Adrenal gland (tissue), 12 donors: ENCODE measurements around the gene METAP2. TPM values are rescaled to one million over a fixed set of nuclear protein-coding genes. Genes with fewer than 3 reads are reported as not detected.

Experiments used
- DNase-seq, 7 donors: peaks; one replicate each; pipeline ENCODE4 v3.0.0-alpha.2; 2019 to 2020
- H3K27ac ChIP-seq, 5 donors: fragments of 200-600 bp; sonication (generic) in 4 of 5; 1 replicate in 3 of 5; 2 replicates in 2 of 5; pipeline versions ENCODE4 v1.5.1 to v1.8.0; 2016 to 2020; ENCODE audit warnings: mild to moderate bottlenecking in 1 of 5
- H3K27me3 ChIP-seq: fragments of 200-600 bp; 2 replicates; pipeline ENCODE4 v1.8.0; 2021
- H3K36me3 ChIP-seq, 2 donors: fragments of 200-600 bp; replicated peaks in 1 of 2; 1 replicate in 1 of 2; 2 replicates in 1 of 2; pipeline versions ENCODE4 v1.5.1 to v1.8.0; 2018 to 2022
- H3K4me1 ChIP-seq, 2 donors: fragments of 200-600 bp; replicated peaks in 1 of 2; 1 replicate in 1 of 2; 2 replicates in 1 of 2; pipeline versions ENCODE4 v1.5.1 to v1.8.0; 2018 to 2021
- H3K4me3 ChIP-seq, 4 donors: fragments of 200-600 bp; sonication (generic) in 3 of 4; one replicate each; pipeline ENCODE4 v1.5.1; 2016 to 2018
- H3K9me3 ChIP-seq, 3 donors: fragments of 200-600 bp; sonication (generic) in 1 of 3; replicated peaks in 1 of 3; 1 replicate in 2 of 3; 2 replicates in 1 of 3; pipeline versions ENCODE4 v1.5.1 to v1.8.0; 2016 to 2021
- POLR2A ChIP-seq, 2 donors: fragments of 450-650 bp; IDR thresholded peaks; one replicate each; pipeline ENCODE4 v1.6.1; 2017; ENCODE audit warnings: antibody characterized with exemption in 2 of 2, mild to moderate bottlenecking in 2 of 2, moderate library complexity in 1 of 2
- WGBS, 4 donors: extraction: QIAGEN DNeasy Blood & Tissue Kit in 2 of 4; methylation state at CpG; one replicate each; pipeline versions ENCODE4 v1.1.5 to v1.1.7; 2013 to 2017; 5-methylcytosine and 5-hydroxymethylcytosine counted together
- intact Hi-C, 2 donors: fragments of 100-400 bp; cut with DNase I; formaldehyde crosslinking; loops; one replicate each; pipeline versions ENCODE4 v1.14.1 to v1.15.0; 2022 to 2023
- polyA plus RNA-seq, 3 donors: library from polyadenylated mRNA; stranded (reverse); fragments of 200-250 nt in 2 of 3; fragments of 350-450 nt in 1 of 3; fragmentation: Illumina TruSeq in 1 of 3; extraction: RNeasy Lipid Tissue Mini Kit (QIAGEN cat#74804) in 1 of 3; gene quantifications; one replicate each; pipeline ENCODE4 v1.2.3, GENCODE V29; 2013 to 2014
- total RNA-seq, 9 donors: library from RNA; depleted of rRNA in 4 of 9; stranded (reverse); fragments of >200 nt in 4 of 9; fragments of 120-200 nt in 1 of 9; fragmentation: NEBNext Ultra II Directional in 1 of 9; extraction: Animal tissue kit (Norgen Biotek cat#: 25700) in 1 of 9; gene quantifications; one replicate each; pipeline versions ENCODE4 v1.1.0 to v1.2.4, GENCODE V29; 2013 to 2023
- TF ChIP-seq, protein P1 (sequence below), 6 experiments: fragments of 450-650 bp in 4 of 6; fragments of 200-600 bp in 2 of 6; sonication (generic) in 1 of 6; IDR thresholded peaks; 1 replicate in 5 of 6; 2 replicates in 1 of 6; pipeline versions ENCODE4 v1.5.1 to v1.8.0; 2016 to 2021; ENCODE audit warnings: antibody characterized with exemption in 6 of 6, mild to moderate bottlenecking in 2 of 6, moderate library complexity in 1 of 6
- donor health status: healthy with polysubstance abuse.
- donor health status: Bipolar disorder and iron deficiency.
- donor health status: DM: yes; HTN: yes; CAD: no.
- donor health status: DM: no; HTN: no; CAD: no.
- donor health status: DM: no; HTN: no; CAD: no.
- donor health status: DM: yes; HTN: yes; CAD: no.

Gene METAP2
- total and polyA plus RNA-seq, 12 donors, result 43.2 to 142 (median 68.9) TPM

DNA sequence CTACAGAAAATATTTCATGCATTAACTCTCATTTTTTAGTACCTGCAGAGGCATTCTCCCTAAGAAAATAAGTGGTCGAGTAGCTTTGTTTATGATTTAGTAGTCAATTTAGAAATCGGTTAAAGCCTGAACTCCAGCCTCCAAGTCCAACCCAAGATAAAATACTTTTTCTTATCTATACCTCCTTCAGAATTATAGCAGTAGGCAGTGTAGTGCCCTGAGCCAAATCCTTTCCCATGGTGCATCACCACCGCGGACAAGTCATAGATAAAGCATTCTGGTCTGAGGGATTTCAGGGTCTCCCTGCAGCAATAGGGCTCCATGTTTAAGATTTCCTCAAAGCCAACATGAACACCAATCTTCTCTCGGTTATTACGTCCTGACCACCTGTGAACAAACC, 46.9 kb downstream of the METAP2 start:
- H3K36me3 ChIP-seq, result no peaks in the 10 kb centered on the region
- H3K9me3 ChIP-seq, result no peaks in the 10 kb centered on the region
- no peak for DNase-seq
- no peak overlapping the region for H3K27ac ChIP-seq
- 91 to 94% (median 91%) methylated on average over 6 of the region's 6 CpGs for WGBS, 4 donors
- peaks cover 0 to 6% of the 10 kb centered on the region in 2 donors for H3K4me1 ChIP-seq
- no peak overlapping the region for H3K4me3 ChIP-seq
- intact Hi-C loops, result loop anchor here in 1 of 2 donors (10.0 kb wide), 1 partner anchor 176 kb away; no protein-coding TSS in a partner anchor
- no peak for TF ChIP-seq POLR2A (IDR thresholded peaks at IDR 0.05)
- TF ChIP-seq, protein P1, sequence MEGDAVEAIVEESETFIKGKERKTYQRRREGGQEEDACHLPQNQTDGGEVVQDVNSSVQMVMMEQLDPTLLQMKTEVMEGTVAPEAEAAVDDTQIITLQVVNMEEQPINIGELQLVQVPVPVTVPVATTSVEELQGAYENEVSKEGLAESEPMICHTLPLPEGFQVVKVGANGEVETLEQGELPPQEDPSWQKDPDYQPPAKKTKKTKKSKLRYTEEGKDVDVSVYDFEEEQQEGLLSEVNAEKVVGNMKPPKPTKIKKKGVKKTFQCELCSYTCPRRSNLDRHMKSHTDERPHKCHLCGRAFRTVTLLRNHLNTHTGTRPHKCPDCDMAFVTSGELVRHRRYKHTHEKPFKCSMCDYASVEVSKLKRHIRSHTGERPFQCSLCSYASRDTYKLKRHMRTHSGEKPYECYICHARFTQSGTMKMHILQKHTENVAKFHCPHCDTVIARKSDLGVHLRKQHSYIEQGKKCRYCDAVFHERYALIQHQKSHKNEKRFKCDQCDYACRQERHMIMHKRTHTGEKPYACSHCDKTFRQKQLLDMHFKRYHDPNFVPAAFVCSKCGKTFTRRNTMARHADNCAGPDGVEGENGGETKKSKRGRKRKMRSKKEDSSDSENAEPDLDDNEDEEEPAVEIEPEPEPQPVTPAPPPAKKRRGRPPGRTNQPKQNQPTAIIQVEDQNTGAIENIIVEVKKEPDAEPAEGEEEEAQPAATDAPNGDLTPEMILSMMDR (IDR thresholded peaks at IDR 0.05), result no peak
- H3K27me3 ChIP-seq, result no peaks in the 10 kb centered on the region

DNA sequence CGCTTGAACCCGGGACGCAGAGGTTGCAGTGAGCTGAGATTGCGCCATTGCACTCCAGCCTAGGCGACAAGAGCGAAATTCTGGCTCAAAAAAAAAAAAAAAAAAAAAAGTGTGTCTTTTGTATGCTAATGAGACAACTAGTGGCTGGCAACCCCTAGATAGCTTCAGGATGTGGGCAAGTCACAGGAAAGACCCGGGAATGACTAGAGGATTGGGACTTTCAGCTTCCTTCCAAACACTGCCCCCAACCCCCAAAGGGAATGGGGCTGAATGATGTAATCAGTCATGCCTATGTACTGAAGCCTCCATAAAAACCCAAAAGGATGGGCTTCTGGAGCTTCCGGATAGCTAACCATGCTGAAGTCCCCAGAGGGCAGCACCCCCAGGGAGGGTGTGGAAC, 48.7 kb downstream of the METAP2 start:
- Histone ChIP-seq H3K27ac (no peak overlapping the region), H3K4me1 (no peaks in the 10 kb centered on the region), H3K27me3 (no peaks in the 10 kb centered on the region), H3K9me3 (no peaks in the 10 kb centered on the region), H3K4me3 (no peak overlapping the region), H3K36me3 (no peaks in the 10 kb centered on the region)
- intact Hi-C loops, result loop anchor here in 1 of 2 donors (10.0 kb wide), 1 partner anchor 178 kb away; no protein-coding TSS in a partner anchor
- WGBS, 4 donors, result 92 to 94% (median 93%) methylated on average over 8 of the region's 8 CpGs
- TF ChIP-seq POLR2A (IDR thresholded peaks at IDR 0.05), result no peak
- TF ChIP-seq, protein P1 (IDR thresholded peaks at IDR 0.05), result no peak
- DNase-seq, result no peak

DNA sequence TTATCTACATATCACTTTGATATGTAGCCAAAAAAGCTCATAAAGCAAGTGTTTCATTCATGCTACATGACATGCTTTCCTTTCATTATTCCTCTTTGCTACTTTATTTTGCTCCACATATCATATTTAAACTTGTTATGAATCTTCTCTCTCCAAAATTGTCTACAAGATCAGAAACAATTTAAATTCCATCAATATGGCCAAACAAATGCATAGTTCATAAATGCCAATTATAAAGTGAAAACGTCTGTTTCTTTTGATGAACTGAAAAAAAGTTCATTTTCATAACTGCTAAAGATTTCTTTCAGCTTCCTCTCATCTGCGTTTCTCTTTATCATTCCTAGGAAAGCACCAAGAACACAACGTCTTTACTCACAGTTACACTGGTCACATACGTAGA, 54.5 kb downstream of the METAP2 start:
- TF ChIP-seq, protein P1 (IDR thresholded peaks at IDR 0.05), result no peak
- TF ChIP-seq POLR2A (IDR thresholded peaks at IDR 0.05), result no peak
- no peaks in the 10 kb centered on the region for H3K27me3 ChIP-seq
- H3K27ac ChIP-seq, result no peak overlapping the region
- no peaks in the 10 kb centered on the region for H3K4me1 ChIP-seq
- H3K9me3 ChIP-seq, result no peaks in the 10 kb centered on the region
- no peak for DNase-seq
- no peaks in the 10 kb centered on the region for H3K36me3 ChIP-seq
- 77 to 82% (median 80%) methylated on average over 4 of the region's 4 CpGs for WGBS, 4 donors
- intact Hi-C loops, result loop anchor here in 1 of 2 donors (10.0 kb wide), 1 partner anchor 184 kb away; no protein-coding TSS in a partner anchor
- no peak overlapping the region for H3K4me3 ChIP-seq

DNA sequence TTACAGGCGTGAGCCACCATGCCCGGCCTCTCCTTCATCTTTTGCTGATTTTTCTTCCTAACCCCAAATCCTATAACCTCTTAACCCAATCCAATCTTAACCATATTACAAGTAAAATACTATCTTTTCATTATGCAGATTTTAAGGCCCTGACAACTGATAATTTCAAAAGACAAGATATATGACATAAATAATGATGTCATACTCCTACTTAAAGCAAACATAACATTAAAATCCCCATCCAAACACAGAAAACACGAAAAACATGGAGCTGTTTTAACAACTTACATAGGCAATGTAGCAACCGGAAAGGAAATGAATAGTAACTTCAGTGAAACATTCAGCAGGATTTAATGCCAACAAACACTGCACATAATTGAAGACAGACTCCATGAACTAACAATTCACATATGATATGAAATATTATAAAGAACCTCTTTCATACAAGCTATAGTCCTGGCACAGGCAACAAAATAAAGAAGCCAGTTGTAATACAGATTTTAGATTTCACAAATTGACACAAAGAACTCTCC, 55.8 kb downstream of the METAP2 start:
- Histone ChIP-seq H3K27me3 (no peaks in the 10 kb centered on the region), H3K36me3 (no peaks in the 10 kb centered on the region), H3K27ac (no peak overlapping the region), H3K9me3 (no peaks in the 10 kb centered on the region), H3K4me3 (no peak overlapping the region), H3K4me1 (no peaks in the 10 kb centered on the region)
- TF ChIP-seq POLR2A (IDR thresholded peaks at IDR 0.05), result no peak
- TF ChIP-seq, protein P1 (IDR thresholded peaks at IDR 0.05), result no peak
- DNase-seq, result no peak
- 87 to 94% (median 89%) methylated on average over 4 of the region's 4 CpGs for WGBS, 4 donors
- intact Hi-C loops, result loop anchor here (10.0 kb wide), 2 partner anchors 185 to 415 kb away; no protein-coding TSS in a partner anchor
